GM19023 (cell line): ENCODE measurements around the gene SP4.

Source experiments
- ATAC-seq: cut with Tn5 transposase; IDR thresholded peaks from one replicate; pipeline ENCODE4 v1.9.1; 2021; ENCODE audit warnings: mild to moderate bottlenecking, moderate library complexity; ENCODE audit not compliant: unreplicated experiment

SP4 gene

DNA sequence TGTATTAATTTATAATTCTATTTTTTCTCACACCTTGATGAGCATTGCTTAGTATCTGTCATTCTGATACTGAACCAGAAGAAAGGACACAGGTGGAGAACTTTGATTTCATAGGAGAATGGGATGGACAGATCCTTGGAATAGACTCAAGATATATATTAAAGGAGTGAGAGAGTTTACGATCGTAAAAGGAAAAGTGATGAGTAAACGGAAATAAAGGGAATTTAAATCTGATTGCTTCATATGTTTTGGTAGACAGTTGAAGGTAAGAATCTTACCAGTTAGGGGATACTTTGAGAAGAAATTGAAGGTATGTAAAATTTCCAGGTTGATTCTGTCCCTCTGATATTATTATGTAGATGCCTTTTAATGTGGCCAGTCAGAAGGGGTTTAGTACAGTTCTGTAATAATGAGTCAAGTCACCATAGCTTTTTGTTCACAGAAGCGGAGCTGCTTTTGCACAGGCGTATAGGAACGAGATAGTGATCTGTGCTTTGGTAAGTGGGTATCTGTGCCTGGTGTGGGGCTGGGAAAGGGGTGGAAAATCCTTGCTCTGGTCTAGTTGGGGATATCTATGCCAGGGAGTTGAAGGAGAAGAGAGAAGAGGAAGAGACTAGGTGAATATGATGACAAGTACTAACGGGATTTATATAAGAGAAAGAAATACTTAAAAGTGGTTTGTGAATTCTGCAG, 15.4 kb downstream of the SP4 start:
- ATAC-seq: no peak

DNA sequence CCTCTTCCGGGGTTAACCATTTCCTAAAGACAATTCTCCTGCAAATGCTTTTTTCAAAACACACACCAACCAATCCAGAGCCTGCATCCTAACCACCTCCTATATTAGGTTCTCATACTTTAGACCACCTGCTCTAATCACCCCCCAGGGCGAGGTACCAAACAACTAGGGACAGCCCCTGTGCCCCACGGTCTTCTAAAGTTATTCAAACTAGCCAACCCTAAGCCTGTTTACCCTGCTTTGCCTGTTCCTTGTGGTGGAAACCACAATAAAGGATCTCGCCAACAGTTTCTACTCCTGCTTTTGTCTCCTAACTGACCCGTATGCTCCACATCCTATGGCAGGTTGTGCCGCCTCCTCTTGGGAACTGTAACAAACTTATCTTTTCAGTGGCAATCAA, 21.1 kb downstream of the SP4 start:
- ATAC-seq: no peak

DNA sequence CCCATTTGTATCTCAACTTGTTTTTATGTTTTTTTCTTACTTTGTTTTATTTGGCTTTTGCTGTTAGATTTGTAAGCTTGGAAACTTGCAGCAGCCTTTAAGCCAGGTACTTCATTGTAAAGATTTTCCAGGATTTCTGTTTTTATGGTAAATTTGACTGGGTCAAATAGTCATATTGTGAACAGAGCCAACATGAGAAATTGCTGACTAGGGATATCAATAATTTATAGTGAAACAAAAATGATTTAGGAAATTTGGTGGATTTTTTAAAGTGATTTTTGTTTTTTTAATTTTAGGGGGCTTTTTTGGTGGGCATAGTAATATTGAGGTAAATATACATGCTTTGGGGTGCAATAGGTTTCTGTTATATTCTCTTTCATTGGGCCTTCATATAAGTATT, 22.2 kb downstream of the SP4 start:
- ATAC-seq: no peak

DNA sequence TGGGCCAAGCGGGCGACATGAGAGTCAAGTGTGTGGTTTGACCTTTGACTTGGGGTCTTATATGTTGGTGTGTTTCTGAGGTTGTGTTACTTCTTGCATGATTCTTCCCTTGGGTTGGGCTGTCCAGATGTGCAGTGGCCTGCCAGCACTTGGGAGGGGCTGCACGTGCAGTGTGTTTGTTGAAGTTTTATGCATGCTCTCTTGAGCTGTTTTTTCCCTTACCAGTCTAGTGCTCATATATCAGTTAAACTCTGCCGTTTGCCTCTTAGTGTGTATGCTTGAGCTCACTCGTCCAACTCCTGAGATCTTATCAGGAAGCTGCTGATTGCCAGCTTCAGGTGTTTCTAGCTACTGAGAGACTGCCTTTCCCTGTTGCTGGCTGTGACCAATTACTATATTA, 23.1 kb downstream of the SP4 start:
- no peak for ATAC-seq

DNA sequence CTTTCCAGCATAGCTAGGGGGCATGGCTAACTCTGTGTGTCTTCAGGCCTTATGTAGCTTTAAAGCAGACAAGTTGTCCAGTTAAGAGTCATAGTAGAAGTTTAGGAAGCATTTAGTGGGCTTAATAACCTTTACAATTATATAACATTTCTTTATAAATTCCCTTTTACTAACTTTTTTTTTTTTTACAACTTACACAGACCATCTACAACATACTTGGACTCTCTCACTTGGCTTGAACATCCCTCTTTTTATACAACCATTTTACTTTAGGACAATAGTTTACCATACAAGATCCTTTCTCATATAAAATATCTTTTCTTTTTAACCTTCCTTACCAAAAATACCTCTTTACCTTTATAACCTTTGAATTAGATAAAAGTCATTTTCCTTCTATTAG, 26.3 kb downstream of the SP4 start:
- no peak for ATAC-seq

DNA sequence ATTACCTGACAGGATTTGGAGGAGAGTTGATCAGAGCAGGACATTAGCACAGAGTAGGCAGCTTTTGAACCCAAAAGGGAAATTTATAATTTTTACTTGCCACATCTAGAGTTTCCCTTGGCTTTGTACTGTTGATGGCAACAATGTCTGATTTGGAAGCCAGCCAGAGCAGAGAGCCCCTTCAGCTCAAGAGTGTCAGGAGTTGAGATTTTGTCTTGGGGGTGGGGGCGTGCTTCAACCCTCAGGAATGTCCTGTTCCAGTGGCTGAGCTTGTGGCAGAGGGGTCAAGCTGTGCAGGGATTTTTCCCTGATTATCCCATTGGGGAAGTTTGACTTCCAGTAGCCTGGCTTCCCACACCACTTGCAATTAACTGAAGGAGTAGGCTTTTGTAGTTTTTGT, 27.0 kb downstream of the SP4 start:
- no peak for ATAC-seq

DNA sequence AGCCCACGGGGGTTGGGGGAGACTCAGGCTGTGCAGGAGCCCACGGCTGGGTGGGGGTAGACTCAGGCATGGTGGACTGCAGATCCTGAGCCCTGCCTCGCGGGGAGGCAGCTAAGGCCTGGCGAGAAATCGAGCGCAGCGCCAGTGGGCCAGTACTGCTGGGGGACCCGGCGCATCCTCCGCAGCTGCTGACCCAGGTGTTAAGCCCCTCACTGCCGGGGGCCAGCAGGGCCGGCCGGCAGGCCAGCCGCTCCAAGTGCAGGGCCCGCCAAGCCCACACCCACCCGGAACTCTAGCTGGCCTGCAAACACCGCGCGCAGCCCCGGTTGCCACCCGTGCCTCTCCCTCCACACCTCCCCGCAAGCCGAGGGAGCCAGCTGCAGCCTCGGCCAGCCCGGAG, 33.4 kb downstream of the SP4 start:
- no peak for ATAC-seq

DNA sequence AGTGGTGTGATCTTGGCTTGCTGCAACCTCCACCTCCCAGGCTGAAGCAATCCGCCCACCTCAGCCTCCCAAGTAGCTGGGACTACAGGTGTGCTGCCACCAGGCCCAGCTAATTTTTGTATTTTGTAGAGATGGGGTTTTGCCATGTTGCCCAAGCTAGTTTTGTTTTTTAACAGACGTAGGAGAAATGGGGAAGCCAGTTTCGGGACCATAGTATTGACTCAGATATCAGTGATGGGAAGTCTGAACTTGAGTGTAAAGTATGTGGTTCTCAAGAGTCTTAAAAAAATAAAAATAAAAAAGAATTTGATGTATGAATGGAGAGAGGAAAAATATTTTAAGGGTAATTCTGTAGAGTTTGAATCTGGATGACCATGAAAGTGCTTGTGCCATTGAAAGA, 34.2 kb downstream of the SP4 start:
- no peak for ATAC-seq

DNA sequence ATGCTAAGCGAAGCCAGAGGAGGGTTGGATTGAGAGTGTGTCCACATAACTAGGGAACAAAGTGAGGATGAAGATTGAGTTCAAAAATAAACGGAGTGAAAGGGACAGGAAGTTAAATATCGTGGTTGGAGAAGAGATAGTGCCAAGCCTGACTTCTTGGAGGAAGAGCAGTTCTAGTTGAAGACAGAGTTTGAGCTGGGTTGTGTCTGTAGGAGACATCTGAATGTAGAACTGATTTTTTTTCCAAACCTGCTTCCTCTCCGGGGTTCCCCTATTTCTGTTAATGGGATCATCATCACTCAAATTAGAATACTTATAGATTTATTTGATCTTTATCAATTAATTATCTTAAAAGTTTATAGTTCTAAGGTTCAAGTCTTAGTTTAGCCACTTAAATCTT, 35.6 kb downstream of the SP4 start:
- ATAC-seq: no peak

DNA sequence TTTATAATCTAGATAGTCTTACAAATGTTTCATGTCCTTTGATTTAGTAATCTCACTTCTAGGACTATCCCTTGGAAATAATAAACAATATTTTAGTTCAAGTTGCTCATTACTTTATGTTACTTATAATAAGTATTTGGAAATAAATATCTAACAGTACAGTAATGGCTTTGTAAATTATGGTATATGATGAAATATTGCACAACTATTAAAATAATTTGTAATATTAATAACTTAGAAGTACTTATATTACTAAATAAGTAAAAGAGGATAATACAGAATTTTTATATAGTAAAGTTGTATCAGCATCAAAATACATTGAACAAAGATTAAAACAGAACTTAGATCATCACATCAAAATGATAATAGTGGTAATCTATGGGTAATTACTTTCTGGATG, 41.1 kb downstream of the SP4 start:
- no peak for ATAC-seq

DNA sequence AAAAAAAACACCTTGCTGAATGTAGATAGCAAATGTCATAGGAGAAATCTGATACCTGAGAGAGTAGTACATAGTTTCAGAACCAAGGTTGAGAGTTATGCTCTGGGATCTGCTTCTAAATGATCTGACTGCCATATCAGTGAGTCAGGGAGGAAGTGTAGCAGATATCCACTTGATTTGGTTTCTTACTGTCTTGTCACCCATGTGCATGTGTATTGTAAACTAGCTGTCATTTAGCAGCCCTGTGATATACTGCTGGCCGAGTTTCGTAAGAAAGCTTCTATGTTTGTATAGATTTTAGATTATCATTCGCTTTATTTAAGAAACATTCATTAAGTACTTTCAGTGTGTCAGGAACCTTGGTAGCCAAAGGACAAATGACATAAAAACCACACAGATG, 42.0 kb downstream of the SP4 start:
- ATAC-seq: no peak

DNA sequence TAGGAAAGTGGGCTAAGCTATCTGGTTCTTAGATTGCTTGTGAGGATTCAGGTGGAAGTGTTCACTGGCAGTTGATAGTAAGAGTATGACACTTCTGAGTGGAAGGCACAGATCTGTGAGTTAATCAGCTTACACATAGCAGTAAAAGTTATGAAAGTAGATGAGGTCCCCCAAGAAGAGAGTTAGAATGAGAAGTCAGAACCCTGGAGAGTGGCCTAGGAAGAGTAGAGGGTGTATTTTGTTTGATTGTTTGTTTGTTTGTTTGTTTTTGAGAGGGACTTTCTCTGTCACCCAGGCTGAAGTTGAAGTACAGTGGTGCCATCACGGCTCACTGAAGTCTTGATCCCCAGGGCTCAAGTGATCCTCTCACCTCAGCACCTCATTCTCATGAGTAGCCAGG, 44.1 kb downstream of the SP4 start:
- ATAC-seq: no peak

DNA sequence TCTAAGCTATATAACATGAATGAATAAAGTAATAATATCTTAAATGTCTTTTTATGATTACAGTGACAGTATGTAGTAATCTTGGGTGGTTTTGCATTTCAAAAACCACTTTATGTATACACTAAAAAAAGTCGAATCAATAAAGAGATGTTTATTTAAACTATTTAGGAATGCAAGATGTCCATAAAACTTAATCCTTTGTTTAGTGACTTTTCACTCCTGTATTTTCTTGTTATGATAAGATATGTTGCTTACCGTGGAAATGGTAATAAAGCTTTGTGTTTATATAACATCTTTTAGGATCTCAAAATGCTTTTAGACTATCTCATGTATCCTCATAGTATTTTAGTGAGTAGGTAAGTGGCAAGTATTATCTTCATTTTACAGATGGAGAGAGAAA, 48.5 kb downstream of the SP4 start:
- ATAC-seq: no peak

DNA sequence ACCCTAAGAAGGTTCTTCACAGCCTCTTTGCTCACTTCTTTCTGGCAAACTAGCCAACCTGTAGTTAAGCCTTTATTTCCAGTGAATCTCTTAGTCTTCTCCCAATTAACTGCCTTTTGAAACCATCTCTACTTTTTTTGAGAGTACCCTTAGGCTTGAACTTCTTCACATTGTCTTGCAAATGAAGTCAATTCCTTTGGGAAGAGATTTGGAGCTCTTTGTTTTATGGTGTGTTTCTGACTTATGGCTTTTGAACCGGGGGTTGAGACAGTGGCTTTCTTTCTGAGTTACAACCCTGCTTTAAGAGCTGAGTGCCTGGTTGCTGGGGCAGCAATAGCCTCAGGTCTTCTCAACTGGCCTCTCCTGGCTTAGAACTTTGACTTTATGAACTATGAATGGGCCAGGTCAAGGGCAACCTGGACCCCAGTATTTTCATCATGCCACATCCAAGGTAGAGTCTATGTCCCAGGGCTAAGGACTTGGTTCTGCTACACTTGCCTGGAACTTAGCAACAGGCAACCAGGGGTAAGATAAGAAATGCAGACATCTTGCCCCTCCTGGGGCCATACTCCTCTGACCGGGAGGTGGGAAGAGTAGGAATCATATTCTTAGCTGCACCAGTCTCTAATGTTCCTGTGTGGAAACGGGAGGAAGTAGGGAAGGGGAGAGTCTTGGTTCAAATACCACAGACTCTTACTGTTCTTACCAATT, 53.0 kb downstream of the SP4 start:
- no peak for ATAC-seq

DNA sequence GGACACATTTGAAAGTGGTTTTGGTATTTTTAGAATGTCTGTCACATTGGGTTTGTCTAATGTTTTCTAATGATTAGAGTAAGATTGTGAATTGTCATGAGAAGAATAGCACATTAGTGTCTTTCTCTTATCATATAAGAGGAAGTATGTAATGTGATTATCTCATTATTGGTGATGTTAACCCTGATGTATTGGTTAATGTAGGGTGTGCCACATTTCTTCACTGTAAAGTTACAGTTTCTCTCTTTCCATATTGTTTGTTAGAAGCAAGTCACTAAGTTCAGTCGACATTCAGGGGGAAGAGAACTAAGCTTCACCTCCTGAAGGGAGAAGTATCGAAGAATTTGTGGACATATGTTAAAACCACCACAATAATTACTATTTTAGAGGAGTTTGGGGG, 58.6 kb downstream of the SP4 start:
- ATAC-seq: no peak

DNA sequence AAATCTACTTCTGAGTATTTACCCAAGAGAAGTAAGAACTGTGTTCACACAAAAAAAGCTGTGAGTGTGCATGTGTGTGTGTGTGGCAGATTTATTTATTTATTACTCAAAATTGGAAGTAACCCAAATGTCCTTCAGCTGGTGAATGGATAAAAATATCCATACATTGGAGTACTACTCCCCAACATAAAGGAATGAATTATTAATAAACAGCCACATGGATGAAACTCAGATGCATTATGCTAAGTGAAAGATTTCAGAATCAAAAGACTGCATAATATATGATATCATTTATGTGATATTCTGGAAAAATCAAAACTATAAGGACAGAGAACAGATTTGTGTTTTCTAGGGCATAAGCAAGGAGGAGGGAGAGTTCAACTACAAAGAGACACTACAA, 67.8 kb downstream of the SP4 start:
- no peak for ATAC-seq

DNA sequence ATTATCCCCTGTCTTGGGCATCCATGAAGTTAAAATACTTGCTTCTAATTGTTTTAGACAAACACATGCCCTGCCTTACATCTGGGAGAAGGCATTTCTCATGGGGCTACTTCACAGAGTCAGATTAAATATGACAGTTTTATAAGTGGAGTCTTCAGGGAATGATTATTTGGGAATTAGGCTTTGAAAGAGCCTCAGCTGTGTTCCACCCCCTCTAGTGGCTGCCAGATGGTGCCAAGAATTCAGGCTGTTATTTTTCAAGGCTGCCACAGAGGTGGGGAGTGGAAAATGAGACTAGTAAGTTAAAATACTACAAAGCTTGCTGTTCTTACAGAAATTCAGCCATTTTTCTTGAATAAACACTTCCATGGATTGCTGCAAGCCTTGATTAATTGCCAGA, 69.2 kb downstream of the SP4 start:
- no peak for ATAC-seq

DNA sequence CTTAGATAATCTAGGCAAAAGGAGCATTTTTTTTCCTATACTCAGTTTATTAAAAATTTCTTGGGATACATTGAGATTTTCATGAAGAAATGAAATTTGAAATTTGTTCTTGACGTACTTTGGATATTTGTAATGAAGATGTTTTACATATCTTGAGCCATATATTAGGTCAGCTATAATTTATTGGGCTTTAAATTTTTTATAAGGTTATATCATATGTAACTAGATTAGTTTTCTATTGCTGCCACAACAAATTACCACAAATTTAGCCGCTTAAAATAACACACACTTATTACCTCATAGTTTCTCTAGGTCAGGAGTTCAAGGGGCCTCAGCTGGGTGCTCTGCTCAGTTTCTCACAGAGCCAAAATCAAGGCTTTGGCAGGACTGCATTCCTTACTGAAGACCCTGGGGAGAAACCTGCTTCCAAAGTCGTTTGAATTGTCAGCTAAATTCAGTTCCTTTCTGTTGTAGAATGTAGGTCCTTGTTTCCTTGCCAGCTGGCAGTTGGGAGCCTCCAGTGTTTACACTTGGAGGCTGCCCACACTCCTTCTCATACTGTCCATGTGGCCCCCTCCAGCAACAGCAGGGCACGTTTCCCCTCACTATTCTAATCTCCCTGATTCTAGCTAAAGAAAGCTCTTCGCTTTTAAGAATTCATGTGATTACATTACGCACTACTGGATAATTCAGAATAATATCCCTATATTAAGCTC, 72.4 kb downstream of the SP4 start:
- no peak for ATAC-seq

DNA sequence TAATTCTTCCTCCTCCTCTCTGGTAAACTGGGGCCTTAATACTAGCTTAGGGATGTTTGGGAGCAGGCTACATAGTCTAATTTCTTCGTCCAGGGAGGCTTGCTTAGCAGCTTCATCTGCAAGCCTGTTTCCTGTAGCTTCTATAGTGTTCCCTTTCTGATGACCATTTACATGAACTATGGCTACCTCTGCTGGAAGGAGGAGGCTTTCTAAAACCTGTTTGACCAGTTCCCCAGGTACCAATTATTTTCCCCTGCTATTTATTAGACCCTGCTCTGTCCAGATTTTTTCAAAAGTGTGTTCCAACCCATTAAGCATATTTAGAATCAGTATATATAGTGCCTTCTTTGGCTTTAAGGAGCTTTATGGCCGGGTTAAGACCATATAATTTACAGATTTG, 76.1 kb downstream of the SP4 start:
- no peak for ATAC-seq

DNA sequence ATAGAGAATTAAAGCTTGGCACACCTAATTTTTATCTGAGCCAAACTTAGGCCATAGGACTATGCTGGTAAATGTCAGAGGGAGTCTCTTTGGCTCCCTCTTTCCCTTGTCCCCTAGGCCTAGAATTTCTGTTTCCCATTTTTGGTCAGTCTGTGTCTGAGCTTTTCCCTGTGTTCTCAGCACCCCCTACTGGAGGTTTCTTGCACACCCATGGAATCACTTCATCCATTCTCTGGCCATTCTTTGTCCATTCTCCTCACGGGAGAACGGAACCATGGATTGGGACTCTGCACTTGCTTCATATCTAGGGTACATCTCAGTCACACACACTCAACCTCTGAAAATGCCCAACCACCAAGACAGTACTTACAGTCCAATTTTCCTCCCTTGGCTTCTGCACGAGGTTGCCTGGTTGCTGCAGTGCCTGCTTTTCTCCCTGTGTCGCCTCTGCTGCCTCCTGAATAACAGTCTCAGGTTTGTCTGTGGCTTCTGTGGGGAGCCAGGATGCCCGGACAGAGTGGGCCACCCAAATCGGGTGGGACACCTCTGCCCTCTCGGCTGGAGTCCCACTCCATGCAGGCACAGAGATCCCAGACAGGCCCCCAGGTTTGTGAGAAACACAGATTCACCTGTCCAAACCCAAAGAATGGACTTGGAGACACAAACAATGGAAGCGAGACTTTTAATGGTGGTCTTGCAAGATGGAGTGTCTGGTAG, 79.9 kb downstream of the SP4 start:
- no peak for ATAC-seq

DNA sequence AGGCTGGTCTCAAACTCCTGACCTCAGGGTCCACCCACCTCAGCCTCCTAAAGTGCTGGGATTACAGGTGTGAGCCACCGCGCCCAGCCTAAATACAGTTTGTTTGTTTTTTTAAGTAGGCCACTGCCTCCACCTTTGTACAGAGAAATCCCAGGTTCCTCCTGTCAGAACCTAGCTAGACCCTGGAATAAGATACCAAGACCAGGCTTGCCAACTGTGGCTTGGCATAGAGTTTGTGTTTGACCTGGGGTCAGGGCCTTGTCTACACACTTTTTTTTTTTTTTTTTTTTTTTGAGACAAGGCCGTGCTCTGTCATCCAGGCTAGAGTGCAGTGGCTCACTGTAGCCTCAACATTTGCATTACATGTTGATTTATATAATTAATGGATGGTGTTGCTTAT, 80.7 kb downstream of the SP4 start:
- no peak for ATAC-seq

DNA sequence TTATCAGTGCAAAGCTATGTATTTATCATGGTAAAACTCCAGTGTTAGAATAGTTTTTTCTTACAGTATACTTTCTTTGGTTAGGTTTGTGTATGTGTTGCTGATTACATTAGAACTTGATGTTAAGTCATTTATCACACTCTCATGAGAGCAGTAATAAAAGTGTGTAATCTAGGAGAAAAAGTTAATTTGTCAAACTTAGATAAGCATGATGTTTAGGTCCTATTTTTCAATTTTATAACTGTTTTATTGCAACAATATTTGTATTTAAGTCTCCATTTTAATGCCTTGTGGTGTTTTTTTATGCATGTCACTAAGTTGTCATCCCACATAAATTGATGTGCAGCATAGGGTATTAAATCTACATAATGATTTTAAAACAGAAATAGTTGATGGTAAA, 86.2 kb downstream of the SP4 start:
- ATAC-seq: no peak
